Measurements from ENCODE around the gene RBCK1.
"Not testable (repeated sequence)": the region's sequence is repeated elsewhere in the genome, so short reads cannot be mapped to it uniquely, and the experiment has no call there.

Gene RBCK1

DNA sequence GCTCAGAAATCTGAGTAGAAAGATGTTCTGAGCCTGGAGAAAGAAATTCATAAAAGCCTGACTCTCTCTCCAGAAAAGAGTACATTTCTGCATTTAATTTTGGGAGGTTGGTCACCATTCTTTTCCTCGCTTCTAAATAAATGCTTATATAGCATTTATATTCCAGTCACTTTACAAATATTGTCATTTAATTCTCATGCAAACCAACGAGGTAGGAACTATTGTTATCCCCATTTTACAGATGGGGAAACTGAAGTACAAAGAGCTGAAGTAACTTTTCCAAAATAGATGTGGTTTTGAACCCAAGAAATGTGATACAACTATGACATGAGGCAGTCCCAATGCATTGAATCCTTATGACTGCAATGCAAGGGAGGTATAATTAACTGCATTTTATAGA, 32.0 kb upstream of the RBCK1 start:
- DNase-seq, result no peak

GRCh38 chr20:376750-377149, 31.3 kb upstream of the RBCK1 start:
- DNase-seq, result peak in 1 of 4 experiments; percentile 20

DNA sequence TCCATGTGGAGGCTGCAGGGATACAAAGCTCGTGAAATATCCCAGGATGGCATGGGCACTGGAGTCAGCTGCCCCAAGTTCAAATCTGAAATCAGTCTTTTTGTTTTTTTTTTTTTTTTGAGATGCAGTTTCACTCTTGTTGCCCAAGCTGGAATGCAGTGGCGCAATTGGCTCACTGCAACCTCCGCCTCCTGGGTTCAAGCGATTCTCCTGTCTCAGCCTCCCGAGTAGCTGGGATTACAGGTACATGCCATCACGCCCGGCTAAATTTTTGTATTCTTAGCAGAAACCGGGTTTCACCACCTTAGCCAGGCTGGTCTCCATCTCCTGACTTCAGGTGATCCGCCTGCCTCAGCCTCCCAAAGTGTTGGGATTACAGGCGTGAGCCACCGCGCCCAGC, 30.5 kb upstream of the RBCK1 start:
- not testable (repeated sequence) for DNase-seq

DNA sequence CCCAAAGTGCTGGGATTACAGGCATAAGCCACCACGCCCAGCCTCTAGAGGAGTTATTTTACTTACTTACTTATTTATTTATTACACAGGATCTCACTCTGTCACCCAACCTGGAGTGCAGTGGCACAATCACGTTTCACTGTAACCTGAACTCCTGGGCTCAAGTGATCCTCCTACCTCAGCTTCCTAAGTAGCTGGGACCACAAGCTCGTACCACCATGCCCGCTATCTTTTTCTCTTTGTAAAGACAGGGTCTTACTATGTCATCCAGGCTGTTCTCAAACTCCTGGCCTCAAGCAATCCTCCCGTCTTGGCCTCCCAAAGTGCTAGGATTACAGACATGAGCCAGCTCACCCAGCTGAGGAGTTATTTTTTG, 29.1 kb upstream of the RBCK1 start:
- DNase-seq, result no peak

- DNase-seq, result peak; percentile 61 to 87 (median 73)
These were observed 27.1 kb upstream of the RBCK1 start for GRCh38 chr20:380763-381580.

DNA sequence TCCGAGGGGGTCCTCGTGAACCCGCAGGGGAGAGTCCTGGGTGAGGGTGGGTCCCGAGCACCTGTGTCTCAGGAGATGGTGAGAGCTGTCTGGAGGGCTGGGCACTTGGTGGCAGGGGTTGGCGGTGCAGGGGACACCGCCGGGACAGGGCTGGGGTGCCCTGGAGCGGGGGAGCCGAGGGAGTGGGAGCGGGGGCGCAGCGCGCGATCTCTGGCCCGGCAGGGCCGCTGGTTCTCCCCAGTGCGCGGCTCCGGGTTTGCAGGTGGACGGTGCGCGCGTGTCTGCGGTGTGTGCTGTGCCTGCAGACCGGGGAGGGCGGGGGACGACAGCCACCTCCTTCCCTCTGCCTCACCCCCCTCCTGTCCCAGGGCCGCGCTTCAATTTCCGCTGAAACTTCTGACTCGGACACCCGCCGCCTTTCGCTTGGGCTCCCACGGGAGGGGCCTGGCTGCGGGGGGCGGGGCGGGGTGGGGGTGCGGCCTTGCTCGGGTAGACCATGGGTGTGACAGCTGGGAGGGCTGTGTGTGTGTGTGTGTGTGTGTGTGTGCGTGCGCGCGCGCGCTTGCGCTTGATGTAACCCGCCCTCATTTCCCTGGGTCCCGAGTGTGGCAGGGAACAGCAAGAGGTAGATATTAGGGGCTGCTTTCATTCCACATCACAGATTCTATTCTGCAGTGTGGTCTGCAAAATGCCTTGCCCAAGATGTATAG, 26.4 kb upstream of the RBCK1 start:
- peak; percentile 61 to 83 (median 73) for DNase-seq

DNA sequence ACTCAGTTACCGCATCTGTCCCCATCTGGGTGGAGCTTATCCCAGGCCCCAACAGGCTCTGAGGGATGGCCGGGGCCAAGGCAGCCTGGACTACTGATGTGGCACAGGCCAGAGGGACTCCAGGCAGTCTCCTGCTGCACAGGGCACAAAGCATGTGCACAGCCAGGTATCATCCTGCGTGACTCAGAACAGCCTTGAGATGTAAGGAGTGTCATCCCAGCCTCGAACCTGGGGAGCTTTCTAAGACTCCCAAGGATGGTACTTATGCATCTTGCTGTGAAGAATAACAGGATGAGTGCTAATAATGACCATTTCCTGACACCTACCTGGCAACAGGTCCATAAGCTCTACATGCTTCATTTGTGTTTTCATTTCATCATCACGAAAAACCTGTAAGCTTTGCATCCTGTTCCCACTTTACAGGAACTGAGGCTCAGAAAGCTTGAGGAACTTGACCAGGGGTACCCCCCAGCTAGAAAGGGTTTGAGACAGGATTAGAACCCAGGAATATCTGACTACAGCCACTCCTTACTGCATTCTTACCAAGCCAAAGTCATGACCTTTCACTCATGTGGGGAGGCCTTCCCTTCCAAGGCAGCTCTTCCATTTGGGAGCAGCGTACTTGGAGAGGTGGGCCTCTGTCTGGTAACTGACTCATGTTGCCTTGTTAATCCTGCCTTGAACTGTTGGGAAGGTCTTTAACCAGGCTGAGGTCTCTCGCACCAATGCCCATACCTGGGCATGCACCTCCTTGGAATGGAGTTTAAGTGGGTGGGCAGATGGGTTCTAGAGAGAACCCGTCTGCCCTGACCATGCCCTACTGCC, 25.6 kb upstream of the RBCK1 start:
- DNase-seq, result no peak

- no peak for DNase-seq
These were observed 24.2 kb upstream of the RBCK1 start for GRCh38 chr20:383889-384288.

DNA sequence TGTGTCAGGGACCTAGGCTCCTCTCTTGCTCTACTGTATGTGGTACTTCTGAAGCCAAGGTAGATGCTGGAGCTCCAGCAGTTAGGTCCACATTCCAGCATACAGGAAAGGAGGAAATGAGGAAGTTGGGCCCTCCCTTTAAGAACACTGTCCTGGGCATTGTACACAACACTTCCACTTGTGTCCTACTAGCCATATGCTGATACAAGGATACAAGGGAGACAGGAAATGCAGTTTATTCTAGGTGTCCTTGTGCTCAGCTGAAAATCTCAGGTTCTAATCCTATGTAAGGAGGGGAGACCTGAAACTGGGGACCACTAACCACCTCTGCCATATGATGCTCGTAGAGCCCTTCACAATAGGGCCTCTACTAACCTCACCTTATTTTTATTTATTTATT, 23.4 kb upstream of the RBCK1 start:
- no peak for DNase-seq

- no peak for DNase-seq
These were observed 22.7 kb upstream of the RBCK1 start for GRCh38 chr20:385448-385847.

GRCh38 chr20:386634-387033, 21.5 kb upstream of the RBCK1 start:
- not testable (repeated sequence) for DNase-seq

DNA sequence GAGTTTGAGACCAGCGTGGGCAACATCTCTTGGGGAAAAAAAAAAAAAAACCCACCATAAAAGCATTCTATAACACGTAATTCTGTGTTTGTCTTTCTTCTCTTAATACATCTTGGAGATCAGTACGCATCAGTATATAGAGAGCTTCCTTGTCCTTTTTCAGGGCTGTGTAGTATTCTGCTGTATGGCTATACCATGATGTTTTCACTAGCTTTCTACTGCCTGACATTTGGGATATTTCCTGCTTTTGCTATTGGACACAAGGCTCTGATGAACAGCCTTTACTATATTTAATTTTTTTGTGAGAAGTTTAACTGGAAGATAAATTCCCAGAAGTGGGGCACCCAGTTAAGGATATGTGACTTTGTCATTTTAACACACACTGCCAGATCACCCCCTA, 20.6 kb upstream of the RBCK1 start:
- DNase-seq, result no peak

GRCh38 chr20:388034-388994, 19.8 kb upstream of the RBCK1 start:
- DNase-seq, result no peak

- DNase-seq, result no peak
These were observed 18.9 kb upstream of the RBCK1 start for GRCh38 chr20:389220-389619.

DNA sequence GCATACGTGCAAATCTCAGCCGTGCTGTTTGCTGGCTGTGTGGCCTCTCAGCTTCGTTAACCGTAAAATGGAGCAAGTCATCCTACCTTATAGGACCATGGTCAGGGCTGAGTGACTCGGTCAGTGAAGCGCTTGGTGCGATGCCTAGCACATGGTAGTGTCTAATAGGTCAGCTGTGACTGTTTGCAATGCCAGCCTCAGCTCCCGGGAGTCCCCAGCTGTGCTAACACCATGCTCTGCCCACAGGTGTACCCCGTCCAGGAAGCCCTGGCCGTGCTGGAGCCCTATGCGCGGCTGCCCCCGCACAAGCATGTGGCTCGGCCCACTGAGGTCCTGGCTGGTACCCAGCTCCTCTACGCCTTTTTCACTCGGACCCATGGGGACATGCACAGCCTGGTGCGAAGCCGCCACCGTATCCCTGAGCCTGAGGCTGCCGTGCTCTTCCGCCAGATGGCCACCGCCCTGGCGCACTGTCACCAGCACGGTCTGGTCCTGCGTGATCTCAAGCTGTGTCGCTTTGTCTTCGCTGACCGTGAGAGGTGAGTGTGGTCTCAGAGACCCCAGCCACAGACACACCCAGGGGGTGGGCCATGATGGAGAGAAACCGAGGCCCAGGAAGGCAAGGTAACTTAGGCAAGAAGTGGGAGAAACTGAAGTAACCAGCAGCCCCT, 16.9 kb upstream of the RBCK1 start:
- DNase-seq, result no peak

DNA sequence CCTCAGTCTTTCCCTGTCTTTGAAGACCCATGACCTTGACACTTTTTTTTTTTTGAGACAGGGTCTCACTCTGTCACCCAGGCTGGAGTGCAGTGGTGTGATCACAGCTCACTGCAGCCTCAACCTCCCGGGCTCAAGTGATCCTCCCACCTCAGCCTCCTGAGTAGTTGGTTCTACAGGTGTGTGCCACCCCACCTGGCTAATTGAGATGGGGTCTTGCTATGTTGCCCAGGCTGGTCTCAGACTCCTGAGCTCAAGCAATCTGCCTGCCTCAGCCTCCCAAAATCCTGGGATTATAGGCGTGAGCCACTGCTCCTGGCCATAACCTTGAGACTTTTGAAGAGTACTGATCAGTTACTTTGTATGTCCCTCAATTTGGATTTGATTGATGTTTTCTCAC, 14.8 kb upstream of the RBCK1 start:
- not testable (repeated sequence) for DNase-seq

GRCh38 chr20:396252-396618, 11.9 kb upstream of the RBCK1 start:
- DNase-seq, result no peak

DNA sequence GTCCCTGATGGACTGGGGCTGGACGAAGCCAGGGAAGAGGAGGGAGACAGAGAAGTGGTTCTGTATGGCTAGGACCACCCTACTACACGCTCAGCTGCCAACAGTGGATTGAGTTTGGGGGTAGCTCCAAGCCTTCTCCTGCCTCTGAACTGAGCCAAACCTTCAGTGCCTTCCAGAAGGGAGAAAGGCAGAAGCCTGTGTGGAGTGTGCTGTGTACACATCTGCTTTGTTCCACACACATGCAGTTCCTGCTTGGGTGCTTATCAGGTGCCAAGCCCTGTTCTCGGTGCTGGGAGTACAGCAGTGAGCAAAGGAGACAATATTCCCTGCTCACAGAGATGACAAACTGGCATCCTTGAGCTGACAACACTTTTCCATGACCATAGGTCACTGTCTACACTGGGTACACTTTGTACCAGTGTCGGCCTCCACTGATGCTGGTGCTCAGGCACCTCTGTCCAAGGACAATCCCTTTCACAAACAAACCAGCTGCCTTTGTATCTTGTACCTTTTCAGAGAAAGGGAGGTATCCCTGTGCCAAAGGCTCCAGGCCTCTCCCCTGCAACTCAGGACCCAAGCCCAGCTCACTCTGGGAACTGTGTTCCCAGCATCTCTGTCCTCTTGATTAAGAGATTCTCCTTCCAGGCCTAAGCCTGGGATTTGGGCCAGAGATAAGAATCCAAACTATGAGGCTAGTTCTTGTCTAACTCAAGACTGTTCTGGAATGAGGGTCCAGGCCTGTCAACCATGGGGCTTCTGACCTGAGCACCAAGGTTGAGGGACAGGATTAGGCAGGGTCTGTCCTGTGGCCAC, 11.3 kb upstream of the RBCK1 start:
- no peak for DNase-seq

DNA sequence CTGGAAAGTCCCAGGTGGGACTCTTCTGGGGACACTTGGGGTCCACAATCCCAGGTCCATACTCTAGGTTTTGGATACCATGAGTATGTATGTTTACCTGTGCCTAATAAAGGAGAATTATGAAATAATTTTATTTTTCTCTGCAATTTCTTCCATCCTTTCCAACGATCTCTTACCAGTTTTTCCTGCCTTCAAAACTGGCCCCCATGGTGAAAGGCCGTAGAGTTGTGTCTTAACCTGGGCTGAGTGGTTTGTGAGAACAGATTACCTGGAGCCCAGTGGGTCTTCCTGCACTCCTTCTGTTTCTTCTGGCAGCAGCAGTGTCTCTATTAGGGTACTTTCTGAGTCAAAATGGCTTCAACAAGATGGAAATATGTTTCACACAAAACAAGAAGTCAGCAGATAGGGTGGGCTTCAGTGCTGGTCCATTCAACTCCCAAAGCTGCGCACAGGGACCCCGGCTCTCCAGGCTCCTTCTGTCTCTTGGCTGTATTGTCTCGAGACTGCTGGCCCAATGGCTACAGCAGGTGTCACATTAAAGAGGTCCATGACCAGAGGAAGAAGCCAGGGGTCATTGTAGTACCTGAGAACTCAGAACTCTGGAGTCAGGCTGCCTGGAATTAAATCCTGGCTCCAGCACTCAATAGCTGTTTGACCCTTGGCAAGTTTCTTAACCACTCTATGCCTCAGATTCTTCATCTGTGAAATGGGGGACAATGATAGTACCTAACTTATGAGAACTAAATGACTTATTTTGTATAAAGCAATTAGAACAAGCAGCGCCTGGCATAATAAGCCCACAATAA, 10.5 kb upstream of the RBCK1 start:
- no peak for DNase-seq

- DNase-seq, result no peak
These were observed 8.9 kb upstream of the RBCK1 start for GRCh38 chr20:399182-399707.

Measured in suppressor macrophage (primary cell).